B cell (primary cell): ENCODE measurements around the gene CDK6. TPM values are rescaled to one million over a fixed set of nuclear protein-coding genes. Genes with fewer than 3 reads are reported as not detected.

Source experiments
- ATAC-seq: fragments of 200-7000 bp; cut with Tn5 transposase; one replicate; pipeline ENCODE4 v1.10.0; 2021; ENCODE audit warnings: low read depth, mild to moderate bottlenecking, moderate number of reproducible peaks, moderate library complexity
- CTCF ChIA-PET: fragments of 350-600 bp; sonication (Branson Sonifier 250); formaldehyde crosslinking; loops from one replicate; lab custom pipeline; 2021; ENCODE audit warnings: antibody characterized with exemption, inconsistent platforms; lab: Charles Lee
- POLR2A ChIA-PET: fragments of 350-600 bp; sonication (Branson Sonifier 250); formaldehyde crosslinking; loops from one replicate; lab custom pipeline; 2021; ENCODE audit warnings: antibody characterized with exemption; lab: Charles Lee
- DNase-seq: peaks from one replicate; pipeline ENCODE4 v3.0.0; 2013
- H2AFZ ChIP-seq: 2 replicates; pipeline ENCODE4 v1.6.1; 2012; ENCODE audit warnings: mild to moderate bottlenecking, low read depth, low read length; ENCODE audit not compliant: insufficient read depth, poor library complexity, severe bottlenecking
- H3K27ac ChIP-seq, 2 donors: 1 replicate in 1 of 2; 2 replicates in 1 of 2; pipeline ENCODE4 v1.5.1; 2012 to 2013; ENCODE audit warnings: low read length in 2 of 2, mild to moderate bottlenecking in 2 of 2, moderate library complexity in 1 of 2
- H3K27me3 ChIP-seq, 4 experiments: fragments of 200-600 bp in 1 of 4; sonication (generic) in 1 of 4; replicated peaks in 1 of 4; 1 replicate in 2 of 4; 2 replicates in 2 of 4; pipeline versions ENCODE4 v1.6.1 to v1.7.0; 2013 to 2016; ENCODE audit warnings: low read length in 3 of 4, mild to moderate bottlenecking in 2 of 4, mixed read lengths in 1 of 4, moderate library complexity in 1 of 4; ENCODE audit not compliant: insufficient read depth in 4 of 4, control insufficient read depth in 3 of 4; ENCODE audit errors: control extremely low read depth in 1 of 4
- H3K36me3 ChIP-seq, 2 experiments: replicated peaks in 1 of 2; 1 replicate in 1 of 2; 2 replicates in 1 of 2; pipeline versions ENCODE4 v1.6.1 to v1.7.1; 2013; ENCODE audit warnings: low read length in 1 of 2; ENCODE audit not compliant: insufficient read depth in 2 of 2, control insufficient read depth in 1 of 2; ENCODE audit errors: control extremely low read depth in 1 of 2, extremely low read depth in 1 of 2
- H3K4me1 ChIP-seq, 2 donors: fragments of 200-600 bp in 1 of 2; sonication (generic) in 1 of 2; 1 replicate in 1 of 2; 2 replicates in 1 of 2; pipeline versions ENCODE4 v1.5.1 to v1.6.1; 2013 to 2017; ENCODE audit warnings: low read length in 2 of 2; ENCODE audit not compliant: control insufficient read depth in 2 of 2, insufficient read depth in 2 of 2
- H3K4me2 ChIP-seq: replicated peaks from 2 replicates; pipeline ENCODE3; 2012; ENCODE audit warnings: mild to moderate bottlenecking, low read depth, low read length; ENCODE audit not compliant: poor library complexity, severe bottlenecking
- H3K4me3 ChIP-seq, 5 experiments: fragments of 200-600 bp in 1 of 5; sonication (generic) in 1 of 5; 1 replicate in 3 of 5; 2 replicates in 2 of 5; pipeline versions ENCODE4 v1.5.1 to v1.7.0; 2011 to 2016; ENCODE audit warnings: low read length in 4 of 5, mild to moderate bottlenecking in 4 of 5, low read depth in 2 of 5, control low read depth in 1 of 5, moderate library complexity in 1 of 5; ENCODE audit not compliant: insufficient read depth in 1 of 5; ENCODE audit errors: control extremely low read depth in 1 of 5, extremely low read depth in 1 of 5
- H3K79me2 ChIP-seq: fragments of 200-600 bp; sonication (generic); one replicate; pipeline ENCODE4 v1.6.0; 2016; ENCODE audit warnings: low read length; ENCODE audit not compliant: control insufficient read depth, insufficient read depth
- H3K9ac ChIP-seq: fragments of 200-600 bp; sonication (generic); 2 replicates; pipeline ENCODE4 v1.6.1; 2017; ENCODE audit warnings: mild to moderate bottlenecking, low read length, moderate library complexity
- H3K9me3 ChIP-seq, 3 donors: one replicate each; pipeline versions ENCODE4 v1.6.1 to v1.7.1; 2013; ENCODE audit warnings: low read length in 2 of 3; ENCODE audit not compliant: control insufficient read depth in 2 of 3, insufficient read depth in 1 of 3; ENCODE audit errors: control extremely low read depth in 1 of 3
- H4K20me1 ChIP-seq: 2 replicates; pipeline ENCODE4 v1.6.0; 2012; ENCODE audit warnings: mild to moderate bottlenecking, low read length; ENCODE audit not compliant: insufficient read depth, control insufficient read depth, poor library complexity, severe bottlenecking
- H3K27ac Mint-ChIP-seq: one replicate; pipeline ENCODE4 v1.8.0; 2021; ENCODE audit warnings: mixed read lengths
- H3K27me3 Mint-ChIP-seq: one replicate; pipeline ENCODE4 v1.8.0; 2021; ENCODE audit warnings: mixed read lengths
- H3K4me1 Mint-ChIP-seq: one replicate; pipeline ENCODE4 v1.8.0; 2021; ENCODE audit warnings: mixed read lengths
- H3K4me3 Mint-ChIP-seq: one replicate; pipeline ENCODE4 v1.8.0; 2021; ENCODE audit warnings: mixed read lengths
- H3K9me3 Mint-ChIP-seq: one replicate; pipeline ENCODE4 v1.8.0; 2022; ENCODE audit warnings: mixed read lengths; ENCODE audit not compliant: insufficient read depth
- EZH2 ChIP-seq: IDR thresholded peaks from 2 replicates; pipeline ENCODE4 v1.6.1; 2012; ENCODE audit warnings: borderline replicate concordance, low read depth, mild to moderate bottlenecking, moderate library complexity, low read length; ENCODE audit not compliant: insufficient read depth, poor library complexity, severe bottlenecking
- WGBS: methylation state at CpG from one replicate; pipeline ENCODE4 v1.1.5; 2013; ENCODE audit warnings: missing lambda C conversion rate; ENCODE audit not compliant: insufficient coverage; 5-methylcytosine and 5-hydroxymethylcytosine counted together
- intact Hi-C: fragments of 100-400 bp; cut with micrococcal nuclease; formaldehyde crosslinking; loops from one replicate; pipeline ENCODE4 v1.10.0; 2022
- polyA plus RNA-seq: library from polyadenylated mRNA; depleted of rRNA; stranded (reverse); fragments of >200 nt; gene quantifications from 2 replicates; pipeline ENCODE4 v1.2.3, GENCODE V29; 2012
- total RNA-seq, 2 donors: library from RNA; stranded (reverse); fragments of 120-200 nt in 1 of 2; gene quantifications; 1 replicate in 1 of 2; 2 replicates in 1 of 2; pipeline versions ENCODE4 v1.2.3 to v1.2.4, GENCODE V29; 2013 to 2022
- TF ChIP-seq, protein P1 (sequence below): fragments of 200-600 bp; IDR thresholded peaks from one replicate; pipeline ENCODE4 v1.8.0; 2022; ENCODE audit warnings: antibody characterized with exemption, mild to moderate bottlenecking

Gene CDK6
- total and polyA plus RNA-seq, 2 donors (not counting 1 experiment from before 2014, with no cell fraction given) = 3.0 to 14.6 TPM

DNA sequence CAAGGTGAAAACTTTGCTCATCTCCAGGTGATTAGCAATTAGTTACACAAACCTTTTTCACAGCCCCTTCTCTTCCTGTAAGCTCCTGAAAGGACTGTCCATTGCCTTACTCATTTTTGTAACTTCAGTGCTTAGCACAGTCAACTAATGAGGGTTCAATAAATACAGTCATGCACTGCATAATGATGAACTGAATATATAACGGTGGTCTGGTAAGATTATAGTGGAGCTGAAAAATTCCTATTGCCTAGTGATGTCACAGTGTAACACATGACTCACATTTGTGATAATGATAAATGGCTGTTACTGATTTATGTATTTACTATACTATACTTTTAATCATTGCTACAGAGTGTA, 233.3 kb downstream of the CDK6 start:
- H3K4me1 Mint-ChIP-seq = no peaks in the 10 kb centered on the region
- CTCF ChIA-PET = interaction anchor here (1.1 kb wide), 1 partner anchor 9 kb away, joined by 4 read pairs; no protein-coding TSS in a partner anchor

DNA sequence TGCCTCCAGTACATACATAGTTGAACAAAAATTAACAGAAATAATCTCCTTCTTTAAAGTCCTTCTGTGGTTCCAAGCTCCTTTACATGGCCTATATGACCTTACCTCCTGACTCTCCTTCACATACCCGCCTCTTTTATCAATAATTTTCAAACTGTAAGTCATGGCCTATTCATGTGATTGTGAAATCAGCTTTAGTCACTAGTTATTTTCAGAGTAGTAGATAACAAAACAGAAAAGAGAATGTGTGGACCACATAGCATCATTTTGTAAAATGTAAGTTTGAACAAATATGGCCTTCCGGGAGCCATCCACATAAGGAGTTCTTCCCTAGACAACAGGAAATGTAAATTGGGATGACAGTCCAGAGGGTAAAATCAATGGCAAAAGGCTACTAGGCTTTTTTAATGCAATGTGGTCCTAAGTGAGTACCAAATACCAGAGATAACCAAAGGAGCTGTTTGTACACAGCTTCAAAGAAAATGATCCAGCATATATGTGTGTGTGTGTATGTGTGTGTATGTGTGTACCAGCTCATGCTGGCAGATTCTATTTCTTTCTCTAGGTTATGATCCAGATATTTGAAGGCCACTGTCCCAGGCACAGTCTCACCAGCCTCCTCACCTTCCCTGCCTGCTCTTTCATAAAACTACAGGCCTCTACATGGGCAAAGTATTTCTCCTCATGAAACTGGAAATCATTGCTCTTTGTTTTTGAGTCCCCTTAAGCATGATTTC, 233.9 kb downstream of the CDK6 start:
- DNase-seq (no peak), ATAC-seq (no peak)
- Histone ChIP-seq H3K4me3 (no peak overlapping the region), H3K27me3 (peaks cover 0 to 2% (median 0%) of the 10 kb centered on the region in 4 experiments), H3K9ac (no peak overlapping the region), H3K4me2 (no peak overlapping the region), H3K79me2 (no peaks in the 10 kb centered on the region), H3K36me3 (no peaks in the 10 kb centered on the region), H4K20me1 (no peaks in the 10 kb centered on the region), H3K4me1 (no peaks in the 10 kb centered on the region), H2AFZ (no peak overlapping the region), H3K9me3 (no peaks in the 10 kb centered on the region), H3K27ac (no peak overlapping the region)
- intact Hi-C loops = no loop called here
- Mint-ChIP-seq H3K27ac (no peak overlapping the region), H3K27me3 (no peaks in the 10 kb centered on the region), H3K4me3 (no peak overlapping the region), H3K9me3 (no peaks in the 10 kb centered on the region), H3K4me1 (no peaks in the 10 kb centered on the region)
- WGBS = 100% methylated on average over 1 of the region's 2 CpGs
- POLR2A ChIA-PET = no interaction called here
- TF ChIP-seq, protein P1, sequence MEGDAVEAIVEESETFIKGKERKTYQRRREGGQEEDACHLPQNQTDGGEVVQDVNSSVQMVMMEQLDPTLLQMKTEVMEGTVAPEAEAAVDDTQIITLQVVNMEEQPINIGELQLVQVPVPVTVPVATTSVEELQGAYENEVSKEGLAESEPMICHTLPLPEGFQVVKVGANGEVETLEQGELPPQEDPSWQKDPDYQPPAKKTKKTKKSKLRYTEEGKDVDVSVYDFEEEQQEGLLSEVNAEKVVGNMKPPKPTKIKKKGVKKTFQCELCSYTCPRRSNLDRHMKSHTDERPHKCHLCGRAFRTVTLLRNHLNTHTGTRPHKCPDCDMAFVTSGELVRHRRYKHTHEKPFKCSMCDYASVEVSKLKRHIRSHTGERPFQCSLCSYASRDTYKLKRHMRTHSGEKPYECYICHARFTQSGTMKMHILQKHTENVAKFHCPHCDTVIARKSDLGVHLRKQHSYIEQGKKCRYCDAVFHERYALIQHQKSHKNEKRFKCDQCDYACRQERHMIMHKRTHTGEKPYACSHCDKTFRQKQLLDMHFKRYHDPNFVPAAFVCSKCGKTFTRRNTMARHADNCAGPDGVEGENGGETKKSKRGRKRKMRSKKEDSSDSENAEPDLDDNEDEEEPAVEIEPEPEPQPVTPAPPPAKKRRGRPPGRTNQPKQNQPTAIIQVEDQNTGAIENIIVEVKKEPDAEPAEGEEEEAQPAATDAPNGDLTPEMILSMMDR = no peak
- TF ChIP-seq EZH2 = no peak
- CTCF ChIA-PET = interaction anchor here (1.1 kb wide), 1 partner anchor 10 kb away, joined by 4 read pairs; no protein-coding TSS in a partner anchor

More for the DNA sequence above, 233.3 kb downstream of the CDK6 start:
- Histone ChIP-seq H3K79me2 (no peaks in the 10 kb centered on the region), H3K4me1 (no peaks in the 10 kb centered on the region), H3K9ac (no peak overlapping the region), H3K9me3 (no peaks in the 10 kb centered on the region), H3K4me3 (no peak overlapping the region), H2AFZ (no peak overlapping the region), H3K4me2 (no peak overlapping the region), H4K20me1 (no peaks in the 10 kb centered on the region), H3K36me3 (no peaks in the 10 kb centered on the region), H3K27ac (no peak overlapping the region), H3K27me3 (peaks cover 0 to 2% (median 0%) of the 10 kb centered on the region in 4 experiments)
- intact Hi-C loops = no loop called here
- WGBS = no CpG with 5 or more reads among the region's 1 CpG
- H3K4me3 Mint-ChIP-seq = no peak overlapping the region
- no peak overlapping the region for H3K27ac Mint-ChIP-seq
- no peak for ATAC-seq
- TF ChIP-seq EZH2 = no peak
- TF ChIP-seq, protein P1 = no peak
- H3K9me3 Mint-ChIP-seq = no peaks in the 10 kb centered on the region
- POLR2A ChIA-PET = no interaction called here
- DNase-seq = no peak
- no peaks in the 10 kb centered on the region for H3K27me3 Mint-ChIP-seq
